Measurements from ENCODE around the gene CAMTA1.

Gene CAMTA1

GRCh38 chr1:6852136-6852890, 67.1 kb downstream of the CAMTA1 start:
- H3K4me3 ChIP-seq (ENCODE audit: low read depth, low read length): no peak overlapping the region
- no peak for TF ChIP-seq CTCF (IDR thresholded peaks at IDR 0.05; ENCODE audit: low read depth, low read length)

- no peak overlapping the region for H3K4me3 ChIP-seq (ENCODE audit: low read depth, low read length)
- no peak for TF ChIP-seq CTCF (IDR thresholded peaks at IDR 0.05; ENCODE audit: low read depth, low read length)
Measured at GRCh38 chr1:6854166-6854565, 68.9 kb downstream of the CAMTA1 start.

GRCh38 chr1:6857831-6858230, 72.6 kb downstream of the CAMTA1 start:
- H3K4me3 ChIP-seq (ENCODE audit: low read depth, low read length): no peak overlapping the region
- no peak for TF ChIP-seq CTCF (IDR thresholded peaks at IDR 0.05; ENCODE audit: low read depth, low read length)

GRCh38 chr1:6858596-6858995, 73.3 kb downstream of the CAMTA1 start:
- no peak for TF ChIP-seq CTCF (IDR thresholded peaks at IDR 0.05; ENCODE audit: low read depth, low read length)
- no peak overlapping the region for H3K4me3 ChIP-seq (ENCODE audit: low read depth, low read length)

- H3K4me3 ChIP-seq (ENCODE audit: low read depth, low read length): peak overlapping the region; percentile 27; the same call in 1 of the 2 replicates
- TF ChIP-seq CTCF (IDR thresholded peaks at IDR 0.05; ENCODE audit: low read depth, low read length): no peak
Measured at GRCh38 chr1:6859415-6860343, 74.4 kb downstream of the CAMTA1 start.

- H3K4me3 ChIP-seq (ENCODE audit: low read depth, low read length): no peak overlapping the region
- TF ChIP-seq CTCF (IDR thresholded peaks at IDR 0.05; ENCODE audit: low read depth, low read length): no peak
Measured at GRCh38 chr1:6860401-6860800, 75.1 kb downstream of the CAMTA1 start.

Measured in WI38 (cell line).